ENCODE measurements around the gene RBM10.

The RBM10 gene

GRCh38 chrX:47170861-47171692 lies 26.1 kb downstream of the RBM10 start:
- Histone ChIP-seq H3K36me3 (peaks cover 45 to 74% (median 67%) of the 10 kb centered on the region in 11 experiments), H3K4me2 (no peak overlapping the region), H3K27ac (no peak overlapping the region), H3K9me3 (replicated peaks in 1 of 11) (no peaks in the 10 kb centered on the region), H3K4me1 (peaks cover 0 to 4% (median under 1%) of the 10 kb centered on the region in 10 experiments; a peak in 6 of 20 replicates), H4K20me1 (peaks cover 40 to 90% (median 64%) of the 10 kb centered on the region in 11 experiments; a peak in 21 of 22 replicates), H3K4me3 (no peak overlapping the region), H3K9ac (no peak overlapping the region), H3K27me3 (peaks cover 28 to 80% (median 61%) of the 10 kb centered on the region in 11 experiments; a peak in 21 of 22 replicates)
- no peak for TF ChIP-seq Cebpa-rat (IDR thresholded peaks at IDR 0.05)

- H3K4me1 ChIP-seq, result no peaks in the 10 kb centered on the region
- no peak for TF ChIP-seq Cebpa-rat (IDR thresholded peaks at IDR 0.05)
- peaks cover 36 to 91% (median 61%) of the 10 kb centered on the region in 11 experiments; a peak in 21 of 22 replicates for H4K20me1 ChIP-seq
- no peak overlapping the region for H3K4me2 ChIP-seq
- no peak overlapping the region for H3K4me3 ChIP-seq
- H3K9me3 ChIP-seq (replicated peaks in 1 of 11), result no peaks in the 10 kb centered on the region
- H3K9ac ChIP-seq, result no peak overlapping the region
- H3K27ac ChIP-seq, result no peak overlapping the region
- peaks cover 54 to 83% (median 74%) of the 10 kb centered on the region in 11 experiments for H3K36me3 ChIP-seq
- H3K27me3 ChIP-seq, result peaks cover 34 to 89% (median 70%) of the 10 kb centered on the region in 11 experiments; a peak in 21 of 22 replicates
Measured at GRCh38 chrX:47171996-47172395, 27.0 kb downstream of the RBM10 start.

GRCh38 chrX:47172549-47172948 lies 27.5 kb downstream of the RBM10 start:
- Histone ChIP-seq H3K27me3 (peaks cover 39 to 95% (median 76%) of the 10 kb centered on the region in 11 experiments), H3K27ac (no peak overlapping the region), H3K36me3 (peaks cover 60 to 89% (median 79%) of the 10 kb centered on the region in 11 experiments), H4K20me1 (peaks cover 33 to 93% (median 67%) of the 10 kb centered on the region in 11 experiments; a peak in 21 of 22 replicates), H3K9me3 (replicated peaks in 1 of 11) (no peaks in the 10 kb centered on the region), H3K4me2 (no peak overlapping the region), H3K4me1 (no peaks in the 10 kb centered on the region), H3K4me3 (no peak overlapping the region), H3K9ac (no peak overlapping the region)
- no peak for TF ChIP-seq Cebpa-rat (IDR thresholded peaks at IDR 0.05)

- no peaks in the 10 kb centered on the region for H3K4me1 ChIP-seq
- no peak for TF ChIP-seq Cebpa-rat (IDR thresholded peaks at IDR 0.05)
- H3K27me3 ChIP-seq, result peaks cover 44 to 98% (median 82%) of the 10 kb centered on the region in 11 experiments
- H3K36me3 ChIP-seq, result peaks cover 64 to 95% (median 85%) of the 10 kb centered on the region in 11 experiments
- H4K20me1 ChIP-seq, result peaks cover 26 to 96% (median 67%) of the 10 kb centered on the region in 11 experiments; a peak in 21 of 22 replicates
- H3K9ac ChIP-seq, result no peak overlapping the region
- H3K9me3 ChIP-seq (replicated peaks in 1 of 11), result no peaks in the 10 kb centered on the region
- H3K4me2 ChIP-seq, result no peak overlapping the region
- H3K4me3 ChIP-seq, result no peak overlapping the region
- H3K27ac ChIP-seq, result no peak overlapping the region
Measured at GRCh38 chrX:47172971-47173792, 28.2 kb downstream of the RBM10 start.

- no peaks in the 10 kb centered on the region for H3K9me3 ChIP-seq (replicated peaks in 1 of 11)
- peaks cover 55 to 98% (median 87%) of the 10 kb centered on the region in 11 experiments for H3K27me3 ChIP-seq
- H3K4me1 ChIP-seq, result no peaks in the 10 kb centered on the region
- H3K9ac ChIP-seq, result no peak overlapping the region
- H3K4me3 ChIP-seq, result no peak overlapping the region
- H3K36me3 ChIP-seq, result peaks cover 68 to 95% (median 89%) of the 10 kb centered on the region in 11 experiments
- peaks cover 14 to 96% (median 62%) of the 10 kb centered on the region in 11 experiments; a peak in 20 of 22 replicates for H4K20me1 ChIP-seq
- no peak overlapping the region for H3K27ac ChIP-seq
- no peak for TF ChIP-seq Cebpa-rat (IDR thresholded peaks at IDR 0.05)
- no peak overlapping the region for H3K4me2 ChIP-seq
Measured at GRCh38 chrX:47174376-47174775, 29.4 kb downstream of the RBM10 start.

- TF ChIP-seq Cebpa-rat (IDR thresholded peaks at IDR 0.05), result no peak
- Histone ChIP-seq H3K9me3 (replicated peaks in 1 of 11) (no peaks in the 10 kb centered on the region), H3K4me2 (no peak overlapping the region), H4K20me1 (peaks cover 10 to 96% (median 61%) of the 10 kb centered on the region in 11 experiments; a peak in 20 of 22 replicates), H3K36me3 (peaks cover 66 to 95% (median 88%) of the 10 kb centered on the region in 11 experiments), H3K27ac (no peak overlapping the region), H3K9ac (no peak overlapping the region), H3K4me3 (no peak overlapping the region), H3K4me1 (no peaks in the 10 kb centered on the region), H3K27me3 (peaks cover 58 to 98% (median 90%) of the 10 kb centered on the region in 11 experiments)
Measured at GRCh38 chrX:47174846-47175587, 30.0 kb downstream of the RBM10 start.

GRCh38 chrX:47175588-47175980 lies 30.6 kb downstream of the RBM10 start:
- TF ChIP-seq Cebpa-rat (IDR thresholded peaks at IDR 0.05), result no peak
- Histone ChIP-seq H3K9ac (no peak overlapping the region), H3K4me2 (no peak overlapping the region), H3K9me3 (replicated peaks in 1 of 11) (no peaks in the 10 kb centered on the region), H4K20me1 (peaks cover 4 to 91% (median 55%) of the 10 kb centered on the region in 11 experiments; a peak in 18 of 22 replicates), H3K4me1 (no peaks in the 10 kb centered on the region), H3K36me3 (peaks cover 61 to 93% (median 83%) of the 10 kb centered on the region in 11 experiments), H3K27me3 (peaks cover 58 to 97% (median 85%) of the 10 kb centered on the region in 11 experiments), H3K27ac (no peak overlapping the region), H3K4me3 (no peak overlapping the region)

GRCh38 chrX:47176101-47176740 lies 31.2 kb downstream of the RBM10 start:
- Histone ChIP-seq H3K9me3 (replicated peaks in 1 of 11) (no peaks in the 10 kb centered on the region), H3K9ac (no peak overlapping the region), H3K4me1 (no peaks in the 10 kb centered on the region), H3K27me3 (peaks cover 57 to 96% (median 82%) of the 10 kb centered on the region in 11 experiments), H3K27ac (no peak overlapping the region), H3K4me2 (no peak overlapping the region), H3K36me3 (peaks cover 62 to 91% (median 80%) of the 10 kb centered on the region in 11 experiments), H3K4me3 (no peak overlapping the region), H4K20me1 (peaks cover 3 to 87% (median 49%) of the 10 kb centered on the region in 11 experiments; a peak in 18 of 22 replicates)
- TF ChIP-seq Cebpa-rat (IDR thresholded peaks at IDR 0.05), result no peak
